Endothelial cell of umbilical vein (primary cell): Measurements from ENCODE around the gene ACP2. TPM values are rescaled to one million over a fixed set of nuclear protein-coding genes. Genes with fewer than 3 reads are reported as not detected.

ENCODE experiments used
- BruUV-seq: library from RNA; stranded (reverse); fragments of 400-500 nt; replicated peaks from 2 replicates; lab custom pipeline; 2021; lab: Mats Ljungman, UMichigan
- CTCF ChIA-PET: fragments of 300-600, 350-600 bp; sonication (Branson Sonifier 250); formaldehyde crosslinking; loops from one replicate; lab custom pipeline; 2021; ENCODE audit warnings: antibody characterized with exemption, inconsistent platforms; lab: Charles Lee
- POLR2A ChIA-PET: fragments of 300-600, 350-600 bp; sonication (Branson Sonifier 250); formaldehyde crosslinking; loops from one replicate; lab custom pipeline; 2021; ENCODE audit warnings: antibody characterized with exemption, inconsistent platforms; lab: Charles Lee
- DNase-seq: peaks from one replicate; pipeline ENCODE4 v3.0.0-alpha.2; 2011; ENCODE audit warnings: low read depth, low spot score
- FAIRE-seq: peaks from 2 replicates; lab custom pipeline; 2011; peaks lifted over from hg19 to GRCh38; lab: Jason Lieb, UNC
- H2AFZ ChIP-seq: 2 replicates; pipeline ENCODE4 v1.6.0; 2012; ENCODE audit warnings: low read depth, low read length, control low read depth, inconsistent platforms
- H3K27ac ChIP-seq: 2 replicates; pipeline ENCODE4 v1.5.1; 2011; ENCODE audit warnings: low read depth, mild to moderate bottlenecking, control low read depth, low read length, moderate library complexity; ENCODE audit not compliant: insufficient read depth
- H3K27me3 ChIP-seq, 2 experiments: 2 replicates each; pipeline versions ENCODE4 v1.6.0 to v1.6.1; 2011; ENCODE audit warnings: low read length in 2 of 2, mixed read lengths in 1 of 2; ENCODE audit not compliant: control insufficient read depth in 2 of 2, insufficient read depth in 2 of 2
- H3K36me3 ChIP-seq, 2 experiments: 2 replicates in 1 of 2; 3 replicates in 1 of 2; pipeline ENCODE4 v1.5.1; 2011; ENCODE audit warnings: low read length in 2 of 2, mild to moderate bottlenecking in 1 of 2, moderate library complexity in 1 of 2; ENCODE audit not compliant: control insufficient read depth in 2 of 2, insufficient read depth in 2 of 2; ENCODE audit errors: extremely low read depth in 1 of 2
- H3K4me1 ChIP-seq: 3 replicates; pipeline ENCODE4 v1.5.1; 2011; ENCODE audit warnings: mild to moderate bottlenecking, low read length; ENCODE audit not compliant: control insufficient read depth, insufficient read depth; ENCODE audit errors: extremely low read depth
- H3K4me2 ChIP-seq: 2 replicates; pipeline ENCODE4 v1.6.1; 2011; ENCODE audit warnings: low read length, control low read depth, mixed read lengths; ENCODE audit not compliant: insufficient read depth
- H3K4me3 ChIP-seq, 3 experiments: fragments of 200-600 bp in 1 of 3; sonication (generic), shearing (Covaris generic) in 1 of 3; replicated peaks in 1 of 3; 2 replicates each; pipeline ENCODE4 v1.5.1; 2011 to 2016; ENCODE audit warnings: control low read depth in 3 of 3, low read length in 3 of 3, mild to moderate bottlenecking in 2 of 3, inconsistent platforms in 1 of 3, low read depth in 1 of 3, moderate library complexity in 1 of 3; ENCODE audit not compliant: insufficient read depth in 1 of 3
- H3K79me2 ChIP-seq: 2 replicates; pipeline ENCODE4 v1.6.0; 2012; ENCODE audit warnings: low read length, inconsistent platforms; ENCODE audit not compliant: control insufficient read depth, insufficient read depth
- H3K9ac ChIP-seq: replicated peaks from 2 replicates; pipeline ENCODE3; 2011; ENCODE audit warnings: low read length, control low read depth; ENCODE audit not compliant: insufficient read depth; ENCODE audit errors: extremely low read depth
- H3K9me1 ChIP-seq: replicated peaks from 3 replicates; pipeline ENCODE4 v1.6.0; 2011; ENCODE audit warnings: mild to moderate bottlenecking, low read length; ENCODE audit not compliant: control insufficient read depth, insufficient read depth; ENCODE audit errors: extremely low read depth
- H3K9me3 ChIP-seq: replicated peaks from 2 replicates; pipeline ENCODE4 v1.5.1; 2012; ENCODE audit warnings: low read length, inconsistent platforms; ENCODE audit not compliant: control insufficient read depth, insufficient read depth
- H4K20me1 ChIP-seq: replicated peaks from 2 replicates; pipeline ENCODE3; 2011; ENCODE audit warnings: mild to moderate bottlenecking, low read length; ENCODE audit not compliant: control insufficient read depth, insufficient read depth; ENCODE audit errors: extremely low read depth
- CTCF ChIP-seq, 2 donors: IDR thresholded peaks; 1 replicate in 1 of 2; 2 replicates in 1 of 2; pipeline ENCODE4 v1.5.1; 2011; ENCODE audit warnings: low read length in 2 of 2, mild to moderate bottlenecking in 2 of 2, moderate library complexity in 2 of 2, control low read depth in 1 of 2, inconsistent platforms in 1 of 2, low read depth in 1 of 2; ENCODE audit not compliant: insufficient read depth in 1 of 2; ENCODE audit errors: extremely low read depth in 1 of 2
- EZH2 ChIP-seq: IDR thresholded peaks from 2 replicates; pipeline ENCODE4 v1.6.1; 2012; ENCODE audit warnings: borderline replicate concordance, low read depth, mild to moderate bottlenecking, moderate library complexity, low read length, inconsistent platforms; ENCODE audit not compliant: severe bottlenecking
- FOS ChIP-seq: IDR thresholded peaks from 2 replicates; pipeline ENCODE4 v1.6.1; 2011; ENCODE audit warnings: mild to moderate bottlenecking, low read length, moderate library complexity, borderline replicate concordance; ENCODE audit not compliant: insufficient read depth
- GATA2 ChIP-seq: IDR thresholded peaks from 2 replicates; pipeline ENCODE4 v1.7.0; 2011; ENCODE audit warnings: low read depth, mild to moderate bottlenecking, moderate library complexity, mixed read lengths, low read length; ENCODE audit not compliant: insufficient read length, insufficient read depth
- JUN ChIP-seq: IDR thresholded peaks from 2 replicates; pipeline ENCODE4 v1.6.1; 2011; ENCODE audit warnings: borderline replicate concordance, low read depth; ENCODE audit not compliant: insufficient read length, insufficient read depth
- MAX ChIP-seq: IDR thresholded peaks from 2 replicates; pipeline ENCODE4 v1.6.1; 2011; ENCODE audit not compliant: insufficient read depth, insufficient read length
- MYC ChIP-seq: IDR thresholded peaks from one replicate; pipeline ENCODE4 v1.6.1; 2011; ENCODE audit warnings: mild to moderate bottlenecking, low read depth, low read length
- POLR2A ChIP-seq: IDR thresholded peaks from 2 replicates; pipeline ENCODE4 v1.6.1; 2012; ENCODE audit warnings: low read depth, mild to moderate bottlenecking, control low read depth, low read length
- POLR2AphosphoS5 ChIP-seq: IDR thresholded peaks from 2 replicates; pipeline ENCODE4 v1.6.1; 2012; ENCODE audit warnings: low read depth, mild to moderate bottlenecking, control low read depth, low read length, moderate library complexity; ENCODE audit not compliant: insufficient read depth
- dilution Hi-C: fragments of 300-500 bp; cut with MboI; formaldehyde crosslinking; loops from one replicate; pipeline ENCODE4 v1.15.0; 2019; ENCODE audit warnings: low sequenced_read_pairs; ENCODE audit not compliant: extremely low pct_ligation_motif_present
- intact Hi-C: fragments of 100-400 bp; cut with micrococcal nuclease; formaldehyde crosslinking; loops from one replicate; pipeline ENCODE4 v1.10.0; 2022
- polyA plus RNA-seq, 4 experiments: library from polyadenylated mRNA; depleted of rRNA in 3 of 4; stranded (reverse) in 3 of 4; unstranded in 1 of 4; fragments of >200 nt; gene quantifications; 2 replicates each; pipeline versions ENCODE4 v1.2.1 to v1.2.3, GENCODE V29; 2011 to 2012; ENCODE audit warnings: missing spikeins in 1 of 4
- total RNA-seq: library from RNA; stranded (reverse); gene quantifications from 2 replicates; pipeline ENCODE4 v1.2.3, GENCODE V29; 2021

Gene ACP2
- total and polyA plus RNA-seq, 2 donors (not counting 3 experiments of a cell fraction or from before 2014, with no cell fraction given), result 35.6 to 49.2 TPM

- FAIRE-seq, result no peak
- Histone ChIP-seq H3K27me3 (no peaks in the 10 kb centered on the region), H3K79me2 (peaks cover 25% of the 10 kb centered on the region), H3K9ac (no peak overlapping the region), H3K36me3 (peaks cover 3 to 22% of the 10 kb centered on the region in 2 experiments), H3K27ac (no peak overlapping the region), H3K9me3 (no peaks in the 10 kb centered on the region), H3K9me1 (no peaks in the 10 kb centered on the region), H4K20me1 (no peaks in the 10 kb centered on the region), H3K4me2 (no peak overlapping the region), H3K4me3 (no peak overlapping the region), H3K4me1 (peaks cover 23% of the 10 kb centered on the region), H2AFZ (no peak overlapping the region)
- ChIA-PET POLR2A (interaction anchor here (0.7 kb wide), 1 partner anchor 166 kb away, joined by 3 read pairs; no protein-coding TSS in a partner anchor), CTCF (interaction anchor here (1.0 to 4.9 kb wide), 9 partner anchors 9 to 102 kb away, joined by 3 to 25 read pairs (median 10); partner anchors contain the start of genes ACP2 and NR1H3)
- BruUV-seq, result no TSS peak
- TF ChIP-seq GATA2 (no peak), MYC (no peak), CTCF (IDR thresholded peaks at IDR 0.05; ENCODE audit: extremely low read depth in 1 of 2, insufficient read depth in 1 of 2, low read depth in 1 of 2, low read length in 2 of 2) (no peak), POLR2AphosphoS5 (no peak), JUN (no peak), POLR2A (no peak), EZH2 (no peak), MAX (no peak), FOS (no peak)
- intact Hi-C loops (no loop called here), dilution Hi-C loops (no loop called here)
- DNase-seq, result no peak
Observed at GRCh38 chr11:47271961-47272661, 23.5 kb upstream of the ACP2 start.
